Astrocyte (in vitro differentiated cells and primary cell): ENCODE data around the gene NDUFA11.

Experiments used
- CTCF ChIP-seq: IDR thresholded peaks from 2 replicates; pipeline ENCODE4 v1.5.1; 2011; ENCODE audit warnings: low read depth, mild to moderate bottlenecking, inconsistent platforms, low read length, moderate library complexity; ENCODE audit not compliant: insufficient read depth
- EZH2 ChIP-seq: IDR thresholded peaks from 2 replicates; pipeline ENCODE4 v1.6.1; 2012; ENCODE audit warnings: mild to moderate bottlenecking, low read length, inconsistent platforms; ENCODE audit not compliant: insufficient read depth

GRCh38 chr19:5896365-5897076 lies 7.1 kb downstream of the NDUFA11 start:
- no peak for TF ChIP-seq CTCF
- no peak for TF ChIP-seq EZH2
